HepG2 (cell line): ENCODE results near the gene GK. TPM values are rescaled to one million over a fixed set of nuclear protein-coding genes. Genes with fewer than 3 reads are reported as not detected.

Source experiments
- polyA plus RNA-seq, 8 experiments: library from polyadenylated mRNA; depleted of rRNA in 3 of 8; stranded (reverse) in 7 of 8; unstranded in 1 of 8; fragments of >200 nt; fragmentation: Illumina TruSeq in 4 of 8; extraction: Trizol in 4 of 8; gene quantifications; 2 replicates each; pipeline versions ENCODE4 v1.2.1 to v1.2.3, GENCODE V29; 2011 to 2016; ENCODE audit warnings: low read depth in 4 of 8, missing spikeins in 1 of 8, mixed read lengths in 1 of 8; ENCODE audit not compliant: insufficient read depth in 1 of 8
- small RNA-seq, 3 experiments: library from RNA; depleted of rRNA; stranded (forward); fragments of <200 nt; gene quantifications; one replicate each; pipeline ENCODE3, GENCODE V24; 2012; ENCODE audit warnings: low read depth in 2 of 3, low replicate concordance in 1 of 3; ENCODE audit not compliant: insufficient read length in 3 of 3, insufficient read depth in 2 of 3
- total RNA-seq, 5 experiments: library from RNA; depleted of rRNA; stranded (reverse); fragments of >200 nt; fragmentation: Illumina TruSeq; extraction: Trizol; gene quantifications; 2 replicates each; pipeline ENCODE4 v1.2.3, GENCODE V29; 2016; ENCODE audit warnings: low read depth in 1 of 5

The GK gene
- total and polyA plus RNA-seq, 2 of the 13 experiments (the other 11 are each of a cell fraction or from before 2014, with no cell fraction given): 64.2 to 265 TPM

Small RNA genes lying within 50 kb of the gene (small RNA-seq; reads per million reads assigned to genes)
- gene CKS1BP6: 0 reads per million in 3 experiments

Other genes with a start within 250 kb of the GK start
- not detected in 2 replicates for gene TASL, start 75.7 kb upstream of the GK start, total RNA-seq (2016; rRNA removed; fragmentation: Illumina TruSeq; extraction: Trizol)
- gene TASL, start 75.7 kb upstream of the GK start, polyA plus RNA-seq (2011; rRNA removed): not detected in 2 replicates
- 27.2 and 35.8 TPM in 2 replicates for gene TAB3, start 235.8 kb downstream of the GK start, total RNA-seq (2016; rRNA removed; fragmentation: Illumina TruSeq; extraction: Trizol)
- 46.0 and 59.8 TPM in 2 replicates for gene TAB3, start 235.8 kb downstream of the GK start, polyA plus RNA-seq (2011; rRNA removed)